CD1c-positive myeloid dendritic cell (primary cell): ENCODE measurements around the gene ABCA10.
"Not testable (repeated sequence)": the region's sequence is repeated elsewhere in the genome, so short reads cannot be mapped to it uniquely, and the experiment has no call there.

Source experiments
- DNase-seq: peaks from one replicate; pipeline ENCODE4 v3.0.0-alpha.2; 2016; ENCODE audit errors: extremely low spot score

Gene ABCA10

GRCh38 chr17:69230939-69231338 is 2.3 kb upstream of the ABCA10 start:
- DNase-seq, result no peak

DNA sequence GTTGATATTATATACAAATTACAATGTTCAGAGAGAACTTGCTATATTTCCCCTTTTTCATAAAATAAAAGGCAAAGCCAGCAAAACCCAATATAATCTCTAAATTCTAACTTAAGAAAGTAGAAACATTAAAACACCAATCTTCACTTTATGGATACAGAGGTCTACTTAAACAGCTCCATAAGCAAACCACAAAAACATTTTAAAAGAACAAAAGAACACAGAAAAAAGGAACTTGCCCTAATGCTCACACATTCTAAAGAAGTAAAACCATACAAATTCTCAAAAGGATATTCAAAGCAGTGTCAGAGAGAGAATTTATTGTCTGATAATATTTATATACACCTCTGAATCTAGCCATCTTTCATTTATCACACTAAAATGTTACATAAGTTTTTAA is 606 bp downstream of the ABCA10 start:
- peak; percentile 22 for DNase-seq

GRCh38 chr17:69227541-69227940 is 1.1 kb downstream of the ABCA10 start:
- DNase-seq, result peak; percentile 44

GRCh38 chr17:69223809-69224208 is 4.8 kb downstream of the ABCA10 start:
- DNase-seq, result no peak

DNA sequence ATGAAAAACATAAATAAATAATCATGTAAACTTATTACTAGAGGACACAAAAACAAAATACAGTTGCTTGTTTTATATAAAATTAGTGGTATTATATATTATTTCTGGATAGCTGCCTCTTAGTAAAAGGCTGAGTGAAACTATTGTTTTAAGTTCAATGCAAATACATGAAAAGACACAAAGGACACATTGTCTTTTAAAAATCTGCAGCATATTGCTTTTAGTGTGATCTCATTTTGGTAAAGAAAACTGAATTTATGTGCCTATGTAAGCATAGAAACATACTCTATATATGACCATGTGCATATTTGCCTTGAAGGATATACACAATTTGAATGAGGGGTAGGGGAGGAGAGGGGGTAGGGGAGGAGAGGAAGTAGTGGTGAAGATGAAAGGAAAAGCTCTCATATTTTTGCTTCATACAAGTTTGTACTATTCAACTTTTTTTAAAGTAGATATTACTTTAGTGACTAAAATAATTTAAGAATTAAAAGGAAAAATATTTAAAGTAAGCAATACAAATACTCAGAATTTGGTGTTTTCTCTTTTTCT is 5.8 kb downstream of the ABCA10 start:
- DNase-seq, result no peak

GRCh38 chr17:69220098-69220497 is 8.5 kb downstream of the ABCA10 start:
- DNase-seq, result no peak

DNA sequence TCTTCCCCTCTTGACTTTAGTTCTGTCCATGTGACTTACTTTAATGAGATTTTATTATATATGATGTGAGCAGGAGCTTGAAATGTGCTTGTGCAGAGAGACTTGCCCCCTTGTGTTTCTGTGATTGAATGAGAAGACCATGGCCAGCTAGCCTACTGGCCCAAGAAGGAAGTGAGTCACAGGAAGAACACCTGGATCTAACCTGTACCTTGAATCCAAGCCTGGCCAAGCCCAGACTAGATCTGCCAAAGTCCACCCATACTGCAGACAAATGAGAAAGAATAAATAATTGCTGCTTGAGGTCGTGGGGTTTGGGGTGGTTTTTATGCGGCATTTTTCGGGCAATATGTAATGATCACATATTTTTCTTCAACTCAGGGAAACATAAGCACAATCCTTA is 9.6 kb downstream of the ABCA10 start:
- no peak for DNase-seq

DNA sequence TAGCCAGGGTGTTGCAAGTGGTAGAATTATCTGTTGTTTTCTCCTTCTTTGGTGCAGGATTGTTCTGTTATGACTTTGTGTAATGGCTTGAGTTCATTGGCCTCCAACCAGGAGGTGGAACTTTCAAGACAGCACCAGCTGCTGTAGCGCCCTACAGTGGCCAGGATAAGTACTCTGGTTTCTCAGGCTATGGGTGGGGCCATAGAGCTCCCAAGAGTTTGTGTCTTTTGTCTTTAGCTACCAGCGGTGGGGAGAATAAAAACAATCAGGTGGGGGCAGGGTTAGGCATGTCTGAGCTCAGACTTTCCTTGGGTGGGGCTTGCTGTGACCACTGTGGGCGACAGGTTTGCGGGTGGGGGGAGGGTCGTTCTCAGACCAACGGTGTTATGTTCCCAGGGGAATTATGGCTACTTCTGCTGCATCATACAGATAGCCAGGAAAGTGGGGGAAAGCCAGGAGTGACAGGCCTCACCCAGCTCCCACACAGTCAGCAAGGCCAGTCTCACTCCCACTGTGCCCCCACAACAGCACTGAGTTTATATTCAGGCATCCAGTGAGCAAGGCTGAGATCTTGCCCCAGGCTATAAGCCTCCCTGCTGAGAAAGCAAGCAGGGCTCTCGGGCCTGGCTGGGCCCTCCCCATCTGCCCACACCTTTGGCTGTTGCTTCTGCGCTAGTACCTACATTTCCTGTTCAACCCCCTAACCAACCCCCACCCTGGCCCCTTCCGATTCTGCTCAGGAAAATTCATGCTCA is 15.4 kb downstream of the ABCA10 start:
- no peak for DNase-seq

DNA sequence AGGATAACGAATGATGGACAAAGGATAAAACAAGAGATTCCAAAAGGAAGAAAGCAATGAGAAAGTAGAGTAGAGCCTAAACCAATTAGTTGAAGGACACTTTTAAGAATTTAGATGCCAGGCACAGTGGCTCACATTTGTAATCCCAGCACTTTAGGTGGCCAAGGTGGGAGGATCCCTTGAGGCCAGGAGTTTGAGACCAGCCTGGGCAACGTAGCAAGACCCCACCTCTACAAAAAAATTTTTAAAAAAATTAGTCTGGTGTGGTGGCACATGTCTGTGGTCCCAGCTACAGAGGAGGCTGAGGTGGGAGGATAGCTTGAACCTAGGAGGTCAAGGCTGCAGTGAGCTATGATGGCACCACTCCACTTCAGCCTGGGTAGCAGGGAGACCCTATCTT is 20.0 kb downstream of the ABCA10 start:
- DNase-seq, result no peak

DNA sequence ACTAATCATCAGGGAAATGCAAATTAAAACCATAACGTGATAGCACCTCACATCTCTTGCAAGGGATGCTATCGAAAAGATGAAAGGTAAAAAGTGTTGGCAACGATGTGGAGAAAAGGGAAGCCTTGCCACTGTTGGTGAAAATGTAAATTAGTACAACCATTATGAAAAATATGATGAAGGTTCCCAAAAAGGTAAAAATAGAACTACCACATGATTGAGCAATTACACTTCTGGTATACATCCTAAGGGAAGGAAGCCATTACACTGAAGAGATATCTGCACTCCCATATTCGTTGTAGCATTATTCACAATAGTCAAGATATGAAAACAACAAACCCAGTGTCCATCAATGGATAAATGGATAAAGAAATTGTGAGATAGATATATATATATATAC is 21.5 kb downstream of the ABCA10 start:
- DNase-seq, result peak; percentile 31

- no peak for DNase-seq
Observed at GRCh38 chr17:69198238-69198637, 30.4 kb downstream of the ABCA10 start.

DNA sequence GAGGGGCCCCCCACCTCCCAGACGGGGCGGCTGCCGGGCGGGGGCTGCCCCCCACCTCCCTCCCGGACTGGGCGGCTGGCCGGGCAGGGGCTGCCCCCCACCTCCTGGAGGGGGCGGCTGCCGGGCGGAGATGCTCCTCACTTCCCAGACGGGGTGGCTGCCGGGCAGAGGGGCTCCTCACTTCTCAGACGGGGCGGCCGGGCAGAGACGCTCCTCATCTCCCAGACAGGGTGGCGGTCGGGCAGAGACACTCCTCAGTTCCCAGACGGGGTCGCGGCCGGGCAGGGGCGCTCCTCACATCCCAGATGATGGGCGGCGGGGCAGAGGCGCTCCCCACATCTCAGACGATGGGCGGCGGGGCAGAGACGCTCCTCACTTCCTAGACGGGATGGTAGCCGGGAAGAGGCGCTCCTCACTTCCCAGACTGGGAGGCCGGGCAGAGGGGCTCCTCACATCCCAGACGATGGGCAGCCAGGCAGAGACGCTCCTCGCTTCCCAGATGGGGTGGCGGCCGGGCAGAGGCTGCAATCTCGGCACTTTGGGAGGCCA is 32.4 kb downstream of the ABCA10 start:
- DNase-seq, result not testable (repeated sequence)

GRCh38 chr17:69192754-69193153 is 35.9 kb downstream of the ABCA10 start:
- DNase-seq, result no peak

DNA sequence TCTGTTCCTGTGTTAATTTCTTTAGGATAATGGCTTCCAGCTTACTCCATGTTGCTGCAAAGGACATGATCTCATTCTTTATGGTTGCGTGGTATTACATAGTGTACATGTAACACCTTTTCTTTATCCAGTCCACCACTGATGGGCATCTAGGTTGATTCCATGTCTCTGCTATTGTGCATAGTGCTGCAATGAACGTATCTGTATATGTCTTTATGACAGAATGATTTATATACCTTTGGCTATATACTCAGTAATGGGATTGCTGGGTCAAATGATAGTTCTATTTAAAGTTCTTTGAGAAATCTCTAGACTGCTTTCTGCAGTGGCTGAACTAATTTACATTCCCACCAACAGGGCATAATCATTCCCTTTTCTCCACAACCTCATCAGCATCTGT is 39.8 kb downstream of the ABCA10 start:
- no peak for DNase-seq

GRCh38 chr17:69188064-69188463 is 40.6 kb downstream of the ABCA10 start:
- DNase-seq, result no peak

GRCh38 chr17:69187294-69187693 is 41.3 kb downstream of the ABCA10 start:
- no peak for DNase-seq

DNA sequence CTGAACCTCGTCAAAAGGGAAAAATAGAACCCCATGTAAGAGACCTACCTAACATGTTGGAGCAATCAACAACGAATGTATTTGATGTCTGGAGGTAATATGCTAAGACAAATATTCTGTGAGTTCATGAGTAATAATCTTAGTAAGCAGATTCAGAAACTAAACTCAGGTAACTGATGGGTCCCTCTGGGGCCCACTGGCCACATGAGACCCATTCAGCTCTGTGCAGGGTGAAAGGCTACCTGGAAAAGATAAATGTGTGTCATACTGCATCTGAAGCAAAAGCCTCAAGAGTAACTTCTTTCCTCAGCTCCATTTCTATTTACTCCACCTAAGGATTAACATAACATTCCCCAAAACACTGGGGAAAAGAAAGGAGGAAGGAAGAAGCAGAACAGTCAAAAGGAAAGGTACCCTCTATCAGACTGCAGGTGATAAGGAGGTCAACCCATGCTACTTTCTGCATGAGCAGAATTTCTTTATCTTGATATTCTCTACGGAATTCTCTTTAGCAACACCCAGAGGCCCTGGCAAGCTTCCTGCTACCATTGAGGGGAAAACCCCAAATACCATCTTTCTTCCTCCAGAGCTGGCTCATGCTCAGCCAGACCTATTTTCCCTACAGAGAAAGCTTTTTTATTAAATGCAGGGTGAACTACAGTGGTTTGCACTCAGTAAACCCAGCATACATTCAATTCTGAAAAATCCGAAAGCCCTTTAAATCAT is 49.2 kb downstream of the ABCA10 start:
- DNase-seq, result no peak

DNA sequence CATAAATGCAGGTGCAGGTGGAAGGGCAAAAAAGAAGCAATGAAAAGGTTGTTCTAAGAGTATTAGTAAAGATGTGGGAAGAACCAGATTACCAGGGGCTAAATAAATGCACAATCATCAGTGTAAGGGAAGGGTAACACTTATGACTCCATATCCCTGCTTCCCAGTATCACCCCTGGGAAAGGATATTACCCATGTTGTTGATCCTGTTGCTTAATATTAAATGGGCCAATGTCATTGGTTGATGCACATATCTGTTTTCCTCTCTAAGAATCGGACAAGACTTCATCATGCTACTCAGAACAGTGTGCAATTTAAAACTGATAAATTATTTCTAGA is 52.2 kb downstream of the ABCA10 start:
- no peak for DNase-seq

DNA sequence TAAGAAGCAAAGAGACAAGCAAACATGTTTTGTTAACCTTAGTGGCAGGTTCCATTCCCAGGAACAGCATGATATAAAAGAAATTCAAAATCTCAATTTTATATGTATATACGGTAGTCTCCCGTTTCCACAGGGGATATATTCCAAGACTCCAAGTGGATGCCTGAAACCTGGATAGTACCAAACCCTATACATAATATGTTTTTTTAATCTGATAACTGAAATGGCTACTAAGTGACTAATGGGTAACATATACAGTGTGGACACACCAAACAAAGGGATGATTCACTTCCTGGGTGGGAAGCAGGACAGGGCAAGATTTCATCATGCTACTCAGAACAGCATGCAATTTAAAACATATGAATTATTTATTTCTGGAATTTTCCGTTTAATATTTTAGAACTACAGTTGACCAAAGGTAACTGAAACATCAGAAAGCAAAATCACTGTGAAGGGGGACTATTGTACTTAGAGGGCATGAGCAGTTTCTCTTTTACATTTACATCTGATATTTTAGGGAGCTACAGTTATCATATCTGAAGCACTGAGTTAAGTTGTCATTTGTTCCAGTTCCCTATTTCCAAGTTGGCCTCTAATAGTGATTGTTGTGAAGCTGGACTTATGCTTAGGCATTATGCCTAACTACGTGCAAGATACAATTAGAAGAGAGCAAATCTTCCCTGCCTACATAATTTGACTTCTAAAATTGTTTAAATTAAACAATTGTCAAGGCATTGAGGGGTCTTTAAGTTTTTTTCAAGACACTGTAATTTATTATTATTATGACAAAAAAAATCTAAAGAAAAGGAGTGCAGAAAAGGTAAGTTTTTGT is 52.8 kb downstream of the ABCA10 start:
- DNase-seq, result peak; percentile 75

- no peak for DNase-seq
Observed at GRCh38 chr17:69175262-69175624, 53.4 kb downstream of the ABCA10 start.

- no peak for DNase-seq
Observed at GRCh38 chr17:69173118-69173517, 55.5 kb downstream of the ABCA10 start.

GRCh38 chr17:69170377-69170776 is 58.2 kb downstream of the ABCA10 start:
- peak; percentile 48 for DNase-seq
